ENCODE measurements around the gene ATP2B2.

The ATP2B2 gene

GRCh38 chr3:10379161-10379560 lies 126.2 kb downstream of the ATP2B2 start:
- Histone ChIP-seq H3K9me3 (ENCODE audit: low read length) (no peaks in the 10 kb centered on the region), H3K9ac (ENCODE audit: low read length) (no peak overlapping the region), H3K4me3 (ENCODE audit: low read depth in 1 of 2, low read length in 2 of 2) (no peak overlapping the region), H3K27ac (ENCODE audit: low read depth, low read length) (no peak overlapping the region), H3K27me3 (ENCODE audit: control insufficient read depth in 1 of 2, insufficient read depth in 2 of 2, low read length in 2 of 2) (no peaks in the 10 kb centered on the region), H3K36me3 (ENCODE audit: insufficient read depth, low read length) (no peaks in the 10 kb centered on the region), H3K4me1 (ENCODE audit: insufficient read depth, low read length) (no peaks in the 10 kb centered on the region)

GRCh38 chr3:10378742-10379141 lies 126.6 kb downstream of the ATP2B2 start:
- Histone ChIP-seq H3K27me3 (ENCODE audit: control insufficient read depth in 1 of 2, insufficient read depth in 2 of 2, low read length in 2 of 2) (no peaks in the 10 kb centered on the region), H3K27ac (ENCODE audit: low read depth, low read length) (no peak overlapping the region), H3K9ac (ENCODE audit: low read length) (no peak overlapping the region), H3K9me3 (ENCODE audit: low read length) (no peaks in the 10 kb centered on the region), H3K36me3 (ENCODE audit: insufficient read depth, low read length) (no peaks in the 10 kb centered on the region), H3K4me3 (ENCODE audit: low read depth in 1 of 2, low read length in 2 of 2) (no peak overlapping the region), H3K4me1 (ENCODE audit: insufficient read depth, low read length) (no peaks in the 10 kb centered on the region)

DNA sequence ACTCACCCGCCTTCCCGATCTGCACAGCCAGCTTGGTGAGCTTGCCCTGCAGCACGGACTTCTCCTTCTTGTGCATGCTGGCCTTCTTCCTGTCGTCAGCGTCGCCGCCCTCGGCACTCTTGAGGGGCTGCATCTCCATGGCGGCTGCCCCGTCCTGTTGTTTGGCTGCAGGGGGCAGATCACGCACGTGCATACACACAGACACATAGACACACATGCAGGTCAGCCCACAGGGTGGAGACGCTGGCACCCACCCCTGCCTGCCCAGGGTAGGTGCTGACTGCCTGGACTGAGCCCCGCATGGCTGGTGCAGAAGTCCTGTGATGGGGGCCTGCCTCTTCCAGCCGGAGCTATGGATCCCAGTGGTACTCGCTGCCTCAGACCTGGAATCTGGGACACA lies 127.1 kb downstream of the ATP2B2 start:
- Histone ChIP-seq H3K27me3 (ENCODE audit: control insufficient read depth in 1 of 2, insufficient read depth in 2 of 2, low read length in 2 of 2) (no peaks in the 10 kb centered on the region), H3K4me1 (ENCODE audit: insufficient read depth, low read length) (no peaks in the 10 kb centered on the region), H3K4me3 (ENCODE audit: low read depth in 1 of 2, low read length in 2 of 2) (no peak overlapping the region), H3K36me3 (ENCODE audit: insufficient read depth, low read length) (no peaks in the 10 kb centered on the region), H3K9ac (ENCODE audit: low read length) (no peak overlapping the region), H3K9me3 (ENCODE audit: low read length) (no peaks in the 10 kb centered on the region), H3K27ac (ENCODE audit: low read depth, low read length) (no peak overlapping the region)

GRCh38 chr3:10377148-10377725 lies 128.1 kb downstream of the ATP2B2 start:
- H3K36me3 ChIP-seq (ENCODE audit: insufficient read depth, low read length): no peaks in the 10 kb centered on the region
- no peaks in the 10 kb centered on the region for H3K4me1 ChIP-seq (ENCODE audit: insufficient read depth, low read length)
- no peak overlapping the region for H3K9ac ChIP-seq (ENCODE audit: low read length)
- no peak overlapping the region for H3K27ac ChIP-seq (ENCODE audit: low read depth, low read length)
- H3K4me3 ChIP-seq (ENCODE audit: low read depth in 1 of 2, low read length in 2 of 2): no peak overlapping the region
- no peaks in the 10 kb centered on the region for H3K27me3 ChIP-seq (ENCODE audit: control insufficient read depth in 1 of 2, insufficient read depth in 2 of 2, low read length in 2 of 2)
- no peaks in the 10 kb centered on the region for H3K9me3 ChIP-seq (ENCODE audit: low read length)

- no peaks in the 10 kb centered on the region for H3K27me3 ChIP-seq (ENCODE audit: control insufficient read depth in 1 of 2, insufficient read depth in 2 of 2, low read length in 2 of 2)
- H3K36me3 ChIP-seq (ENCODE audit: insufficient read depth, low read length): no peaks in the 10 kb centered on the region
- H3K9me3 ChIP-seq (ENCODE audit: low read length): no peaks in the 10 kb centered on the region
- no peak overlapping the region for H3K9ac ChIP-seq (ENCODE audit: low read length)
- H3K4me3 ChIP-seq (ENCODE audit: low read depth in 1 of 2, low read length in 2 of 2): no peak overlapping the region
- H3K27ac ChIP-seq (ENCODE audit: low read depth, low read length): no peak overlapping the region
- H3K4me1 ChIP-seq (ENCODE audit: insufficient read depth, low read length): no peaks in the 10 kb centered on the region
Observed at GRCh38 chr3:10376353-10376752, 129.0 kb downstream of the ATP2B2 start.

- H3K4me1 ChIP-seq (ENCODE audit: insufficient read depth, low read length): no peaks in the 10 kb centered on the region
- no peaks in the 10 kb centered on the region for H3K27me3 ChIP-seq (ENCODE audit: control insufficient read depth in 1 of 2, insufficient read depth in 2 of 2, low read length in 2 of 2)
- no peak overlapping the region for H3K27ac ChIP-seq (ENCODE audit: low read depth, low read length)
- no peak overlapping the region for H3K4me3 ChIP-seq (ENCODE audit: low read depth in 1 of 2, low read length in 2 of 2)
- no peak overlapping the region for H3K9ac ChIP-seq (ENCODE audit: low read length)
- H3K36me3 ChIP-seq (ENCODE audit: insufficient read depth, low read length): no peaks in the 10 kb centered on the region
- no peaks in the 10 kb centered on the region for H3K9me3 ChIP-seq (ENCODE audit: low read length)
Observed at GRCh38 chr3:10375296-10376053, 129.9 kb downstream of the ATP2B2 start.

- no peaks in the 10 kb centered on the region for H3K36me3 ChIP-seq (ENCODE audit: insufficient read depth, low read length)
- H3K9ac ChIP-seq (ENCODE audit: low read length): no peak overlapping the region
- H3K4me3 ChIP-seq (ENCODE audit: low read depth in 1 of 2, low read length in 2 of 2): no peak overlapping the region
- no peaks in the 10 kb centered on the region for H3K4me1 ChIP-seq (ENCODE audit: insufficient read depth, low read length)
- H3K9me3 ChIP-seq (ENCODE audit: low read length): no peaks in the 10 kb centered on the region
- no peak overlapping the region for H3K27ac ChIP-seq (ENCODE audit: low read depth, low read length)
- H3K27me3 ChIP-seq (ENCODE audit: control insufficient read depth in 1 of 2, insufficient read depth in 2 of 2, low read length in 2 of 2): no peaks in the 10 kb centered on the region
Observed at GRCh38 chr3:10374311-10374710, 131.1 kb downstream of the ATP2B2 start.

GRCh38 chr3:10373686-10374261 lies 131.6 kb downstream of the ATP2B2 start:
- H3K4me3 ChIP-seq (ENCODE audit: low read depth in 1 of 2, low read length in 2 of 2): no peak overlapping the region
- no peak overlapping the region for H3K9ac ChIP-seq (ENCODE audit: low read length)
- no peak overlapping the region for H3K27ac ChIP-seq (ENCODE audit: low read depth, low read length)
- no peaks in the 10 kb centered on the region for H3K27me3 ChIP-seq (ENCODE audit: control insufficient read depth in 1 of 2, insufficient read depth in 2 of 2, low read length in 2 of 2)
- H3K4me1 ChIP-seq (ENCODE audit: insufficient read depth, low read length): no peaks in the 10 kb centered on the region
- H3K36me3 ChIP-seq (ENCODE audit: insufficient read depth, low read length): no peaks in the 10 kb centered on the region
- no peaks in the 10 kb centered on the region for H3K9me3 ChIP-seq (ENCODE audit: low read length)

GRCh38 chr3:10371789-10372188 lies 133.6 kb downstream of the ATP2B2 start:
- Histone ChIP-seq H3K9me3 (ENCODE audit: low read length) (no peaks in the 10 kb centered on the region), H3K27me3 (ENCODE audit: control insufficient read depth in 1 of 2, insufficient read depth in 2 of 2, low read length in 2 of 2) (no peaks in the 10 kb centered on the region), H3K4me3 (ENCODE audit: low read depth in 1 of 2, low read length in 2 of 2) (no peak overlapping the region), H3K4me1 (ENCODE audit: insufficient read depth, low read length) (no peaks in the 10 kb centered on the region), H3K9ac (ENCODE audit: low read length) (no peak overlapping the region), H3K27ac (ENCODE audit: low read depth, low read length) (no peak overlapping the region), H3K36me3 (ENCODE audit: insufficient read depth, low read length) (no peaks in the 10 kb centered on the region)

DNA sequence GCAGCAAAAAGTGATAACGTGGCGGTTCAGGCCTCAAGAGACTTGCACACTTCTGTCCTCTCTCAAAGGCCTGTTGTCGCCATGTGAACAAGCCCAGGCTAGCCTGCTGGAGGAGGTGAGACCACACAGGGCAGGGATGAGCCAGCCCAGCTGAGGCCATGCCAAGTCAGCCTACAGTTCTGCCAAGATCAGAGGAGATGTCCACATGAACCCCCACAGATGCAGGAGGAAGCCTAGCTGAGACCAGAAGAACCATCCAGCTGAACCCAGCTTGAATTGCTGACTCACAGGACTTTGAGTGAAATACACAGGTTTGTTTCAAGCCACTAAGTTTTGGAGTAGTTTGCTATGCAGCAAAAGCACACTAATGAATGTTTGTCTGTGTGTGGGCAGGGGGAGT lies 134.2 kb downstream of the ATP2B2 start:
- Histone ChIP-seq H3K4me3 (ENCODE audit: low read depth in 1 of 2, low read length in 2 of 2) (no peak overlapping the region), H3K4me1 (ENCODE audit: insufficient read depth, low read length) (no peaks in the 10 kb centered on the region), H3K27me3 (ENCODE audit: control insufficient read depth in 1 of 2, insufficient read depth in 2 of 2, low read length in 2 of 2) (no peaks in the 10 kb centered on the region), H3K9ac (ENCODE audit: low read length) (no peak overlapping the region), H3K9me3 (ENCODE audit: low read length) (no peaks in the 10 kb centered on the region), H3K27ac (ENCODE audit: low read depth, low read length) (no peak overlapping the region), H3K36me3 (ENCODE audit: insufficient read depth, low read length) (no peaks in the 10 kb centered on the region)

DNA sequence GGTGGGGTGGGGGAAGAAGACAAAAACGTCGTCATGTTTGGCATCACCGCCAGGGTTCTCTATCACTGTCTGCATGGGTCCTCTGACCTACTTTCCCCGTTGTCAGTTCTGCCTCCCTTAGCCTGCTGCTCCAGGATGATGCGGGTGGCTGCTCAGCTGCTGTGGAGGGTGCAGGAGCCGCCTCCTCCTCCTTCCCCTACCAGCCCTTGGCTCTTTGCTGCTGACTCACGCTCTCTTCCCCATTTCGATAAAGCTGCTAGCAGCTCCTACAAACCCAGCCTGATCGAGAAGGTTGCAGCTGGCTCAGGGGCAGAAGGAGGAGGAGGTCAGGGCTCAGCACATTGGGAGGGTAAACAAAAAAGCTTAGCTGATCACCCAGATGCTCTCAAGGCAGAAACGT lies 135.0 kb downstream of the ATP2B2 start:
- Histone ChIP-seq H3K27ac (ENCODE audit: low read depth, low read length) (no peak overlapping the region), H3K27me3 (ENCODE audit: control insufficient read depth in 1 of 2, insufficient read depth in 2 of 2, low read length in 2 of 2) (no peaks in the 10 kb centered on the region), H3K4me3 (ENCODE audit: low read depth in 1 of 2, low read length in 2 of 2) (no peak overlapping the region), H3K9me3 (ENCODE audit: low read length) (no peaks in the 10 kb centered on the region), H3K4me1 (ENCODE audit: insufficient read depth, low read length) (no peaks in the 10 kb centered on the region), H3K9ac (ENCODE audit: low read length) (no peak overlapping the region), H3K36me3 (ENCODE audit: insufficient read depth, low read length) (no peaks in the 10 kb centered on the region)

DNA sequence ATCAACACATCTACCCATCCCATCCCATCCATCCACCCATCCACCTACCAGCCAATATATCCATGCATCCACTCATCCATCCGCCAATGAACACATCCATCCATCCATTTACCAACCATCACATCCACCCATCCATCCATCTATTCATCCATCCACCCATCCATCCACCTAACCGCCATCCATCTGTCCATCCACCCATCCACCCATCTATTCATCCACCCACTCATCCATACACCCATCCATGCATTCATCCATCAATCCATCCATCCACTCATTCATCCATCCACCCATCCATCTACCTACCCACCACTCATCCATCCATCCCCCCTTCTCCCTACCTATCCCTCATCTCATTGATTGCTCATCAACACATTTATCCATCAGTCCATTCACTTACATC lies 136.9 kb downstream of the ATP2B2 start:
- Histone ChIP-seq H3K27ac (ENCODE audit: low read depth, low read length) (no peak overlapping the region), H3K9me3 (ENCODE audit: low read length) (no peaks in the 10 kb centered on the region), H3K4me1 (ENCODE audit: insufficient read depth, low read length) (no peaks in the 10 kb centered on the region), H3K27me3 (ENCODE audit: control insufficient read depth in 1 of 2, insufficient read depth in 2 of 2, low read length in 2 of 2) (no peaks in the 10 kb centered on the region), H3K36me3 (ENCODE audit: insufficient read depth, low read length) (no peaks in the 10 kb centered on the region), H3K4me3 (ENCODE audit: low read depth in 1 of 2, low read length in 2 of 2) (no peak overlapping the region), H3K9ac (ENCODE audit: low read length) (no peak overlapping the region)
